ENCODE measurements around the gene ERGIC1.
"Not testable (repeated sequence)": the region's sequence is repeated elsewhere in the genome, so short reads cannot be mapped to it uniquely, and the experiment has no call there.

ERGIC1 gene

DNA sequence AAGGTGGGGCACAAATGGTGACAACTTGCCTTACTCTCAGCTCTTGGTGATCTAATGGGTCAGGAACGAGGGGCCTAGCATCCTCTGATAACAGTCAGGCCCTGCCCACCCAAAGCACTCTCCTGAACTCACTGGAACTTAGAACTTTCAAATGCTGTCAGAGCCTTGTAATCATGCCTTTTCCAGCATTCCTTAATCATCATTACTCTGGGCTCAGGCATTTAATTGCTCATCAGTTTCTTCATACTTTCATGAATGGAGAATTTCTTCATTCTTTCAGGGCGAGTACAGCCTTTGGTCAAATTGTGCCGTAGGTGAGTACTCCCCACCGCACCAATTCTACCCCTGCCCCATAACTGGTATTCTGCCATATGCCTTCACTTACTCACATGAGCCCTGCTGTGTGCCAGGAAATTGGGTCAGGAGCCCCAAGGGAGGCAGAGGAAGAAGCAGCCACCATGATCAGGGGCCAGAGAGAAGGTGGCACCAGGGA lies 32.8 kb upstream of the ERGIC1 start:
- no peak for DNase-seq

DNA sequence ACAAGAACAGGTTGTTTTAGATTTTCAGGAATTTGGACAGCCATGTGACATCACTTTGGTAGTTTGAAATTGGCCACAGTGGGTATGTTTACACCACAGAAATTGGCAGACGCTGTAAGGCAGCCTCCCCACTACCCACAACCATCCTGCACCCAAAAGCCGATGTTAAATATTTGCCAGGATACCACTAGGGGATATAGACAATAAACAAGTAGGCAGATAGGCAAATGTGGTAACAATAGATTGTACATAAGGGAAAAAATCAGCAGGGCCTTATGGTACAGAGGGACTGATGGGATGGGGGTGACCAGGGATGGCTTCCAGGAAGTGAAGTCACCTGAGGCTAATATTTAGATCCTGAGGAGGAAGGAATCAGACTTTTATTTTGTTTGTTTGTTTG lies 31.9 kb upstream of the ERGIC1 start:
- DNase-seq, result no peak

DNA sequence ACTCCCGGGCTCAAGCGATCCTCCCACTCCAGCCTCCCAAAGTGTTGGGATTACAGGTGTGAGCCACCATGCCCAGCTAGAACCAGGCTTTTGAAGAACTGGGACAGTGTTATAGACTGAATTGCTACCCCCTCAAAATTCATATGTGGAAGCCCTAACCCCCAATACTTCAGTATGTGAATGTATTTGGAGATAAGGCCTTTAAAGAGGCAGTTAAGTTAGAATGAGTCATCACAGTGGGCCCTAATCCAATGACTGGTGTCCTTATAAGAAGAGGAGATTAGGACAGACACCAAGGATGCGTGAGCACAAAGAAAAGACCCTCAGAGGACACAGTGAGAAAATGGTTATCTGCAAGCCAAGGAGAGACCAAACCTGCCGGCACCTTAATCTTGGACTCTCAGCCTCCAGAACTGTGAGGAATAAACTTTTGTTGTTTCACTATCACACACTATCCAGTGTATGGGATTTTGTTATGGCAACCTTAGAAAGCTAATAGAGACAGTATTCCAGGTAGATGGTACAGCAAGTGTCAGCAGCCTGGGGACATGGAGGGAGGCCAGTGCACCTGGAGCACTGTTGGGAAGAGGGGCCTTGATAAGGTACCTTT lies 31.4 kb upstream of the ERGIC1 start:
- no peak for DNase-seq

DNA sequence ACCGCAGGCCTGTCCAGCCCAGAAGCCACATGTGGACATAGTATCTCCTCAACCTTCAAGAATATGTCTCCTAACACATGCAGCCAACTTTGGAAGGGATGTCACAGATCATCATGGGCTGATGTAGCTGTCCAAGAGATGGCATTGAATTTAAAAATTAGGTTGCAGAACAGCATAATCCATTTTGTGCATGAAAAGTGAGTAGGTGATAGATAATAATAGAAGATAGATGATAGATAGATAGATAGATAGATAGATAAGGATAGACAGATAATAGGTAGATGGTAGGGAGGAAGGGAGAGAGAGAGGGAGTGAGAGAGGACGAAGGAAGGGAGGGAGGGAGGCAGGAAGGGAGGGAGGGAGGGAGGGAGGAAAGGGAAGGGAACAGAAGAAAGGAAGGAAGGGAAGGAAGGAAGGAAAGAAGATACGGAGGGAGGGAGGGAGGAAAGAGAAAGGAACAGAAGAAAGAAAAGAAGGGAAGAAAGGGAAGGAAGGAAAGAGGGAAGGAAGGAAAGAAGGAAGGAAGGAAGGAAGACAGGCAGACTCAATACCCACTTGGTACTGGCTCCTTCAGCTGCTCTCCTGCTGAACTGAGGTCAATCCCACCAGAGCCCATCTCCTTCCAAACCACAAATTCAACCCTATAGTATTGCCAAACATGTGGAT lies 28.9 kb upstream of the ERGIC1 start:
- no peak for DNase-seq

DNA sequence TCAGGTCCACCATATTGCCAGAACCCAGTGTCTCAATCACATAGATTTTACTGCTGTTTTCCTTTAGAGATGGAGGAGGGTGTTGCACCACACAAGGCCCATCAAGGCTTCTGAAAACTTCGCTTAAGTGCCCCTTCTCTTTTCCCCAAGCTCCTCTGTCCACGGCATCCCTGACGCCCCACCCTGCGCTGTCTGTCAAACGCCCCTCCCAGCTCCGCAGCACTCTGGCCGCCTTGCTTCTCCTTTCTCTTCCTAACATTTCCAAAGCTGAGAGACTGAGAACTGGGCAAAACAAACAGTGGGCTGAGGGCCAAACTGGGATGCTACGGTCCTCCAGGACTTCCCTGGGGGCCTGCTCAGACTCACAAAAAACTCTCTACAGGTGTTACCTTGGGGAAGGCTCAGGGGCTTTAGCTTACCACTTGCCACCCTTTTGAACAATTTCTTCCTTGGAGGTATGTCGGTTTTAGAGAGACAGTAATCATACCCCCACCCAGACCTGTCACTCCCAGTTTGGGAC lies 28.3 kb upstream of the ERGIC1 start:
- DNase-seq, result no peak

DNA sequence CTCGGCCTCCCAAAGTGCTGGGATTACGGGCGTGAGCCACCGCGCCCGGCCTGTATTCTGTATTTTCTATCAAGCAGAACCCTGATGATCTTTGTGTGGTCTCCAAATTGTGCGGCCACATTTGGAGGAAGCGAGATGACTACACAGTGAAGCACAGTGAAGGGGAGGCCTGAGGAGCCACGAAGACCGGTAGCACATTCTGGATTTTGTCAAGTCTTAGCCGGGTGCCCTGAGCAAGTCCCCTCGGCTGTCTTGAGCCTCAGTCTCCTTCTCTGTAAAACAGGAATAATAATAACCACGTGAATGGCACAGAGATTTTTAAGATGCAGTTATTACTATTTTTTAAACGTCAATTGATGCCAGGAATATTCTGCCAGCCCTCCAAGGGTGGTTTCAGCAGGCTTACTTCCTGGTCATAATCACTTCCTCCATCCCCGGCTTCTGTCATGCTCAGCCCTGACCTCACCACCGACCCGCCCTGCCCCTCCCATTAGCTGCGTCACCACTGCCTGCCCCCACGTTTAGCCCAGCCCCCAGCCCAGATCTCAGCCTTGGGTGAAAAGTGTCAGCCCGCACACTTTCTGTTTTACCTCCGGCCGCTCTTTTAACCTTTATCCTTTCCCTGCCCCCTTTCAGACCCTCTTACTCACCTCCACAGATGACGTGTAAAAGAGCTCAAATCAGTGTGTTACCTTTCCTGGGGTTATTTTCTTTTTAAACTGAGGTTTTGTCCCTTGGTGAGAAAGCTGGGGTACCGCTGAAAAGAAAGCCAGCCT lies 27.0 kb upstream of the ERGIC1 start:
- DNase-seq, result peak; percentile 90

DNA sequence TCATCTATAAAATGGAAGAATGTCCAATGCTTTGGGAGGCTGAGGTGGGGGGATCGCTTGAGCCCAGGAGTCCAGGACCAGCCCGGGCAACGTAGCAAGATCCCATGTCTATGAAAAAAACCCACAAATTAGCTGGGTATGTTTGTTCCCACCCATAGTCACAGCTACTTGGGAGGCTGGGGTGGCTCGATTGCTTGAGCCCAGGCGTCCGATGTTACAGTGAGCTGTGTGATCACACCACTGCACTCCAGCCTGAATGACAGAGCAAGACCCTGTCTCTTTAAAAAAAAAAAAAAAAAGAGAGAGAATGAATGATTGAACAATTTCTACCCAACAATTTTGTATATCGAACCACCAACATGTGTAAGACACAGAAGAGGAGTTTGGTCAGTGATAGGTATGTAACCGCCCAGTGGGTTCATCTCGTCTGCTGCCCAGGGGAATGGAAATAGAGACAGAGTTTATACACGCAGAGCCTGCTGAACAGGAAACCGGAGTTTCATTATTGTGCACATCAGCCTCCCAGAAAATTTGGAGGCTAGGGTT lies 26.2 kb upstream of the ERGIC1 start:
- DNase-seq, result no peak

DNA sequence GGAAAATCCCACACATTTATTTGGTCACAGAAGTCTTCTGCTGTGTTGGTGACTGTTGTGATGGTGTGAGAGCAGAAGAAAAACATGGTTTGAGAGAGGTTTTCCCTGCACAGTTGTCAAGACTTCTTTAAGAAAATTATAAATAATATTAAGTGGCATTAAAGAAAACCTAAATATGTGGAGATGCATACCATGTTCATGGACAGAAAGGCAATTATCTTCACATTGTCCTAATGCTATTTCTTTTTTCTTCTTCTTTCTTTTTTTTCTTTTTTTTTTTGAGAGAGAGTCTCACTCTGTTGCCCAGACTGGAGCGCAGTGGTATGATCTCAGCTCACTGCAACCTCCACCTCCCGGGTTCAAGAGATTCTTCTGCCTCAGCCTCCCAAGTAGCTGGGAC lies 24.3 kb upstream of the ERGIC1 start:
- DNase-seq, result no peak

DNA sequence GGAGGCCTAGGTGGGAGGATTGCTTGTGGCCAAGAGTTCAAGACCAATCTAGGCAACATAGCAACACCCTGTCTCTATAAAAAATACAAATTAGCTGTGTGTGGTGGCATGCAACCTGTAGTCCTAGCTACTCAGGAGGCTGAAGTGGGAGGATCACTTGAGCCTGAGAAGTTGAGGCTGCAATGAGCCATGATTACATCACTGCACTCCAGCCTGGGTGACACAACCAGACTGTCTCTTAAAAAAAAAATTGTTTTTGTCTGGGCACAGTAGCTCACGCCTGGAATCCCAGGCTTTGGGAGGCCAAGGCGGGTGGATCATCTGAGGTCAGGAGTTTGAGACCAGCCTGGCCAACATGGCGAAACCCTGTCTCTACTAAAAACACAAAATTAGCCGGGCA lies 23.1 kb upstream of the ERGIC1 start:
- DNase-seq, result not testable (repeated sequence)

DNA sequence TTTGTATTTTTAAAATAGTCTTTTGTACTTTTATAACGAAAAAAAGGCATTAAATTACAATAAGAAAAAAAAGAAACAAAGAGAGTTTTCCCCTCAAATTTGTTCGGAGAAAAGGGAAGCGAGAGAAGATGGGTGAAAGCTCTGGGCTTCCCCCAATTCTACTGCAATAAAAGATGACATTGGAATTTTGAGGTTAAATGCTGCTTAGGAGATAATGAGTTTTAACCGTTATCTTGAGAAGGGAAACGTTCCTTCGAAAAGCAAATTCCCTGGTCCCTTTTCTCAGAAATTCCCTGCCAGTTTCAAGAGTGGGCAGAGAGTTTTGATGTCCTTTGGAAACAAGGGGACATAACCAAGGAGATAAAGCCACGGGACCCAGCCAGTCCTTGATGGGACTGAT lies 18.4 kb upstream of the ERGIC1 start:
- DNase-seq, result no peak

DNA sequence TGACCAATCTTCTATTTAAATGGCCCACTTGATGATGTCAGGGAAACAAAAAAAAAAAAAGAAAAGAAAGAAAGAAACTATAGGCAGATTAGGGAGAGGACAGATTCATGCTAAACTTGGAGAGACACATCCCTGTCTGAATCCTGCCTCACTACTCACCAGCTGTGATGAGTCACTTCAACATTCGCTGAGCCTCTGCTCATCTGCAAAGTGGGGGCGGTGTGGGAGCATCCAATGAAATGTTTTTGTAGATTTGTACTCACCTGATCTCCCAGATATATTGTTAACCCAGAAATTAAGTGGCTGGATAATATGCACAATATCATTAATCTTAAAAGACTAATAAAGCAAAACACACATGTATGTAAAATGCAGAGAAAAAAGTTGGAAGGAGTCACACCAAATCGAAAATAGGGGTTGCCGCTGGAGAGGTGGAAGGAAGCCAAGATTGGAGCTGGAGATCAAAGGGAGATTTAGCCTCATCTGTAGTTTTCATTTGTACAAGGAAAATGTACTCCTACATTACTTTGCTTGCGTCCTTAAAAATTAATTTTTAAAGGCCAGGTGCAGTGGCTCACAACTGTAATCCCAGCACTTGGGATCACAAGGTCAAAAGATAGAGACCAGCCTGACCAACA lies 17.0 kb upstream of the ERGIC1 start:
- DNase-seq, result no peak

DNA sequence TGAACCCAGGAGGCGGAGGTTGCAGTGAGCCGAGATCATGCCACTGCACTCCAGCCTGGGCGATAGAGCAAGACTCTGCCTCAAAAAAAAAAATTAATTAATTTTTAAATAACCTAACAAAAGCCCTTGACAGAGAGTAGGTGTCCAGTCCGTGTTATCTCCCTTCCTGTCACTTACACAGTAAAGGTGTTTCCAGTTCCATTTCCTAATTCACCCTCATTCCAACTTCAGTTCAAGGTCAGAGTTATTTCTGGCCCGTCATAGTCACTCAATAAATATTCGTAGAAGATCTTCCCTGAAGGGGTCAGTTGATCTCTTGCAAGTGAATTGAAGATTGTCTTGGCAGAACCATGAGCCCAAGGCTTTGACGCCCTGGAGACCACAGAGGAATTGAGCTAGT lies 16.4 kb upstream of the ERGIC1 start:
- DNase-seq, result no peak

DNA sequence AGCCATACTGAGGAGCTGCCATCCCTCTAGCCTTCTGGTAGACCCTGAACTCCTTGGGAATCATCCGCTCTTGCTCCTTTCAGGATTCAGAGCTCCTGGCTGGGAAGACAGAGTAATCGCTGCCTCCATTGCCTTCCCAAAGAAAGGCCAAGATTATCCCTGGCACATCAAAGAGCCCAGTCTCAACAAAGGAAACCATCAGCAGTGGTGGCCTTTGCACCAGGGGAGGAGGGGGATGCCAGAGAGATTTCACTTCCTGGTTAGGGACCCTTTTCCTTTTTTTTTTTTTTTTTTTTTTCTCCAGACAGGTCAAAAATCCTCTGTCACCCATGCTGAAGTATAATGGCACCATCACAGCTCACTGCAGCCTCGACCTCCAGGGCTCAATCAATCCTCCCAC lies 16.0 kb upstream of the ERGIC1 start:
- DNase-seq, result no peak

DNA sequence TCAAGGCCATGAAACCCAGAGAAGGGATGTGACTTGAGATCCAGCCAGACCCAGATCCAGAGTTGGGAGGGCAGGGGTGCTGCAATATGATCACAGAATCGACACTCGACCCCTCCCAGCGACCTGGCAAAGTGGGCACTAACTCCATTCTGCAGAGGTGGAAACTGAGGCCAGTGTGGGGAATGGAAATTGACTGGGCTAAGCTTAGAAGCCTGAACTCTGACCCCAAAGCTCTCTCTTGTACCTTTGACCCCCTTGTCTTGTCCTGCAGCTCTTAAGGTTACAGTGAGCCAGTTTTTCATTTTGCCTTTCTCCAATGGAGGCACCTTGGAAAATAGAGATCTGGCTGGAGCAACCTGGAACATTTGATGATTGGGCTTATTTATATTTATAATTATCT lies 14.5 kb upstream of the ERGIC1 start:
- no peak for DNase-seq

DNA sequence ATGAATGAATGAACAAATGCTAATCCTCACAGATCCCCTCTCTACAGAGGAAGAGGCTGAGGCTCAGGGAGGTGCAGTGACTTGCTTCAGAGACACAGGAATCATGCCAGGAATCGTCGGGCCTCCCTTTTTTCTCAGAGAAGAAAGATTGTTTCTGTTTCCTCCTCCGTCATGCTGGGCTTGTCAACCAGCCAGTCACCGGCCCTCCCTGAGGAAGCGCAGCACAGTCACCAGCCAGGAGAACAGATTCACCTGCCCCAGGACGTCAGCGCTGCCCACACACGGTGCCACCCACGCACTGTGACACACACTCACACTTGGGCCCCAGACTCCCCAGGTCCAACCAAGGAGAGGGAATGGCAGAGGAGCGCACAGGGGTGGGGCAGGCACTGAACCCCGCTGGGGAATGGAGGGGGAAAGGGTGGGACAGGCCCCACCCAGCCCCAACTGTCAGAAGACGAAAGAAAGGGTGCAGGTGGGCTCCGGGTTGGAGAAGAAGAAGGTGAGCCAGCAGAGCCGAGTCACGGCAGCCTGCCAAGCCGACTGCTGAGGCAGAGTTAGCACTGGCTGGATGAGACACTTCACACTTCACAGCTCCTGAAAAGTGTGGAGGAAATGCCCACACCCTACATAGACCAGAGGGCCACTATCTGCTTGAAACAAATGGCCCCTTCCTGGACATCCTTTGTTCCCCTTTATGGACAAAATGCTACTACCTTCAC lies 13.8 kb upstream of the ERGIC1 start:
- DNase-seq, result peak; percentile 34

DNA sequence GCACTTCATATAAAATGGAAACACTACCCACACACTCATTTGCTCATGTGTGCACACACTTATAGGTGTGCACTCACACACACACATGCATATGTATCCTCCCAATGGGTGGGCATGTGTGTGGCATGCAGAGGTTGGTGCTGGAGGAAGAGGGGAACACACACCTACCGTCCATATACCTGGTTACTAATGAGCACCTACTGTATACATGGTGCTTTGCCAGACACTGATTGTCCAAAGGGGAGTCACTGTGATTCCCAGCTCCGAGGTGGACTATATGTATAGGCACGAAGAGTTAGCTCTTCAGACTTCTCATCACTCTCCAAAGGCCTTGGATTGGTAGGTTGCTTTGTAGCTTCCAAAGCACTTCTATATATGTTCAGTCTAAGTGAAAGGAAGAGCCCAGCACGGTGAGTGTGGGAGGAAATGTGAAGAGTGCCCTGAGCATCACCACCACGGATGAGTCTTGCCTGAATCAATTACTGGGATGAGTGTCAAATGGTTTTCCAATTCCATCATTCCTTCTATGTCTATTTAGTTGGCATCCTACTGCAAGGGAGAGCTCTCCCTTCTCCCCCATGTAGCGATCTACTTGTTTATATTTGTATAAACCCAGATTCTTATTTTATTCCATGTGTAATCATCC lies 12.6 kb upstream of the ERGIC1 start:
- no peak for DNase-seq

DNA sequence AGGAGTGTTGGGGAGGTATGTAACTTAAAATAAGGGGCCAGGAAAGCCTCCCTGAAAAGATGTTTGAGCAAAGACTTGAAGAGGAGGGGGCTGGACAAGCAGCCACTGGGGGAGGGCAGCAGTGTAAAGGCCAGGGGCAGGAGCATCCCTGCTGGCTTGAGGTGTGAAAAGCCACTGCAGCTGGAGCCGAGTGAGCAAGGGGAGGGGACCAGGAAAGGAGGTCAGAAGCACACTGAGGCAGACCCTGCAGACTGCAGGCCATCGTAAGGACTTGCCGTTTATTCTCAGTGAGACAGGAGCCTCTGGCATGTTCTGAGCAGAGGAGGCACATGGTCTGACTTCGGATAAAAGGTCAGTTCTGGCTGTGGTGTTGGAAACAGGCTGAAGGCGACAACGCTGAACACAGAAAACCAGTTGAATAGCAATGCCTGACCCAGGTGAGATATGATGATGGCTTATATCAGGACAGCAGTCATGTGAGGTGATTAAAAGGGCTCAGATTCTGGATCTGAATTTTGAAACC lies 10.2 kb upstream of the ERGIC1 start:
- no peak for DNase-seq

DNA sequence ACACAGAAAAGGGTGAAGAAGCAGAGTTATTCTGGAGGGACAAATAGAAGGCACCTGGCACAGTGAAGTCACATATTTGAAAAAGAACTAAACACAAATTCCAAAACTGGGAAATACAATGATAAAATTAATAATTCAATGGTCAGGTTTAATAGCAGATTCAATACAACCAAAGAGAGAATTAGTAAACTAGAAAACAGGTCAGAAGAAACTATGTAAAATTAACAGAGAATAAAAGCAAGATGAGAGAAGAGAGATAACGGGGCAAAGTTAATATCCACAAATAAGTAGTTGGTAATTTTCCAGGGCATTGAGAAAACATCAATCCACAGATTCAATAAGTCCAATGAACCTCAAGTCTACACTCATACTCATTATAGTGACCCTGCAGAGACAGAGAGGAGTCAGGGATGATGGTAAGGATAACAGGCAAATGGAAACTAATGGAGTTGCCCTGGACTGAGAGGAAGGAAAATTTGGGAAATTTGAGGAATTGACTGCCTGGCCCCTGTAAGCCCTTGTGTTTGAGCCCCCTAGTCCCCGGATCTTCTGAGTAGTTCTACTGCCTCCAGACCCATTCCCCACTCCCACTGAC lies 8.3 kb upstream of the ERGIC1 start:
- DNase-seq, result no peak

DNA sequence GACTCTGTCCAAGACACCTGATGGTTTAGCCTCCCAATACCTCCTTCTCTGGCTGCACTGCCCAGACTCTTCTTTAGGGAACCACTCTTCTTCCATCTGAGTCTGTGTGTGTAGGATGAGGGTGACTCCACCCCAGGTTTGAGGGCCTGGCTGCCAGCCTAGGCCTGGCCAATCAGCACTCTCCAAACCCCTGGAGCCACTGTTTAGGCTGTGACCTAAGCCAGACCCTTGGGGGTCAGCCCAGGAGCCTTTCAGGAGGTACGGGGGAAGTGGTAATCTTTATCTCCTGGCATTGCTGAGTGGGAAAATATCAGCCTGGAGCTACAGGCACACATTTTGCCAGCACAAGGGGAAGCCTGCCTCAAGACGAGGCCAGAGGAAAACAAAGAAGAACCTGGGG lies 6.2 kb upstream of the ERGIC1 start:
- no peak for DNase-seq

DNA sequence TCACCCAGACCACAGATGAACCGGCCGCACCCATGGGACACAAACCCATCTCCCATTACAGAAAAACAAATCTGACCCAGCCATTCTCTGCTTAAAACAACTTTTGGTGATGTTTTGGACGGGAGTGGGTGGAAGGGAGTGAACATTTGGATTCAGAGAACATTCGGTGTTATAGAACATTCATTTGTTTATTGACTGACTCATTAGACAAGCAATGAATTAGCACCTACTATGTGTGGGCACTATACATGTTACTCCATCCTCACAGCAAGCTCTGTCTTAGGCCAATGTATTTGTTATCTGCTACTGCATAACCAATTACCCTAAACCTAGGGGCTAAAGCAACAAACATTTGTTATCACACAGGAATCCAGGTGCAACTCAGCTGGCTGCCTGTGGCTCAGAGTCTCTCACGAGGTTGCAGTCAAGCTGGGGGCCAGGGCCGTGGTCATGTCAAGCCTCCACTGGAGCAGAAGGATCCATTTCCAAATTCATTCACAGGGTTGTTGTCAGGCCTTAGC lies 5.1 kb upstream of the ERGIC1 start:
- no peak for DNase-seq

DNA sequence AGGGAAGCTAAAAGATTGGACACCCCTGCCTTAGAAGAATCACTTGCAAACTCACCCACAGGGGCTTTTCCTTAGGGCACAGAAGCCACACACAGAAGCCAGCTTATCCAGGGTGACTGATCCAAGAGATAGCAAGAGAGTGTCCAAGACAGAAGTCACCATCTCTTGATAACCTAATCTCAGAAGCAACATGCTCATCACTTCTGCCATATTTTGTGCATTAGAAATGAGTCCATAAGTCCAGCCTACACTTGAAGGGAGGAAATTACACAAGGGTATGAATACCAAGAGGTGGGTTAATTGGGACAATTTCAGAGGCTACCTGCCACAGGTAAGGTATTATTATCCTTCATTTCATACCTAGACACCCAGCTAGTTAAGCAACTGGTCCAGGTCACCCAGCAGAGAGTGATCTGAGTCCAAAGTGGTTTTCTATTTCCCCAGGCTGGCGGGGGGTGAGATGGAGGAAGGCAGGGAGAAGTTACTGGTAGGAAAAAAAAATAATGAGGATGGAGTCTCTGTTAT lies 3.7 kb upstream of the ERGIC1 start:
- no peak for DNase-seq

Measured in stimulated activated CD4-positive, alpha-beta T cell treated with anti-CD3 and anti-CD28 coated beads, Interleukin-4, amount 100 ng/mL, for 24 hours (primary cell).